CMK (cell line): Measurements from ENCODE around the gene GJB6.

Experiments
- DNase-seq: peaks from one replicate; pipeline ENCODE4 v3.0.0-alpha.2; 2010; ENCODE audit warnings: low read depth

Gene GJB6

GRCh38 chr13:20185366-20186056 is 46.6 kb downstream of the GJB6 start:
- no peak for DNase-seq

- DNase-seq, result no peak
Measured at GRCh38 chr13:20182231-20182846, 49.8 kb downstream of the GJB6 start.

- no peak for DNase-seq
Measured at GRCh38 chr13:20181188-20181587, 50.9 kb downstream of the GJB6 start.

- no peak for DNase-seq
Measured at GRCh38 chr13:20178156-20178555, 54.0 kb downstream of the GJB6 start.

- DNase-seq, result no peak
Measured at GRCh38 chr13:20177049-20177831, 54.9 kb downstream of the GJB6 start.

GRCh38 chr13:20175907-20176652 is 56.0 kb downstream of the GJB6 start:
- no peak for DNase-seq

GRCh38 chr13:20175406-20175794 is 56.7 kb downstream of the GJB6 start:
- no peak for DNase-seq

GRCh38 chr13:20174656-20175405 is 57.3 kb downstream of the GJB6 start:
- no peak for DNase-seq

GRCh38 chr13:20173116-20173746 is 58.9 kb downstream of the GJB6 start:
- DNase-seq, result no peak
